GM18951 (cell line): ENCODE results near the gene PCDHGA2.
A peak's percentile ranks its signal among the peaks of the same experiment; 100 is the strongest.
"Not testable (repeated sequence)": the region's sequence is repeated elsewhere in the genome, so short reads cannot be mapped to it uniquely, and the experiment has no call there.

Source experiments
- POLR2A ChIP-seq: IDR thresholded peaks from 4 replicates; pipeline ENCODE4 v1.6.1; 2011; ENCODE audit warnings: mild to moderate bottlenecking; ENCODE audit not compliant: insufficient read length, insufficient read depth; ENCODE audit errors: extremely low read depth
- in situ Hi-C: fragments of 300-500 bp; cut with MboI; formaldehyde crosslinking; loops from one replicate; pipeline ENCODE4 v1.12.0; 2022; ENCODE audit warnings: low sequenced_read_pairs, mixed read lengths, inconsistent platforms; ENCODE audit not compliant: unreplicated experiment

Gene PCDHGA2

DNA sequence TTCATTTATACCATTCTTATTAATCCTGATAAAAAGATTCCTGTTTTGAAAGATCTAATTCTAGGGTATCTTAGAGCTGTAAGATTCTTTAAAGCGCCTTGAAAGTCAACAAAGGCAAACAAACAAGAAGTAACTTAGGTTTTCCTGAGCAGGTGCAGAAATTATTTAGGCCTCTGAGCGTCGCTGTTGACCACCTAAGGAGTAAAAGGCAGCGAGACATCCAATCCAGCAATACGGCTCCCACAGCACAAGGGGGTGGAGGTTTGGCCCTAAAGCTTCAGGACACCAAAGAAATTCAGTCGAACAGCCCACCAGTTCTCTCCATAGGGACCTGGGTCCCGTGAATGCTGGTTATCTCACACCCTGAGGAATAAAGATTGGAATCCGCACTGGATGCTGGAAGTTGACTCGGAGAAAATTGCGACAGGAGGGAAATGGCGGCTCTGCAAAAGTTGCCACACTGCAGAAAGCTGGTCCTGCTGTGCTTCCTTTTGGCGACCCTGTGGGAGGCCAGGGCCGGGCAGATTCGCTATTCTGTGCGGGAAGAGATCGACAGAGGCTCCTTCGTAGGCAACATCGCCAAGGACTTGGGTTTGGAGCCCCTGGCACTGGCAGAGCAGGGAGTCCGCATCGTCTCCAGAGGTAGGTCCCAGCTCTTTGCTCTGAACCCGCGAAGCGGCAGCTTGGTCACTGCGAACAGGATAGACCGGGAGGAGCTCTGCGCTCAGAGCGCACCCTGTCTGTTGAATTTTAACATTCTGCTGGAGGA is at the start of gene PCDHGA2:
TSS of gene PCDHGA2 (plus strand) at position 223 of the 769 bp plus-strand sequence.
- in situ Hi-C loops = no loop called here
- no peak for TF ChIP-seq POLR2A

DNA sequence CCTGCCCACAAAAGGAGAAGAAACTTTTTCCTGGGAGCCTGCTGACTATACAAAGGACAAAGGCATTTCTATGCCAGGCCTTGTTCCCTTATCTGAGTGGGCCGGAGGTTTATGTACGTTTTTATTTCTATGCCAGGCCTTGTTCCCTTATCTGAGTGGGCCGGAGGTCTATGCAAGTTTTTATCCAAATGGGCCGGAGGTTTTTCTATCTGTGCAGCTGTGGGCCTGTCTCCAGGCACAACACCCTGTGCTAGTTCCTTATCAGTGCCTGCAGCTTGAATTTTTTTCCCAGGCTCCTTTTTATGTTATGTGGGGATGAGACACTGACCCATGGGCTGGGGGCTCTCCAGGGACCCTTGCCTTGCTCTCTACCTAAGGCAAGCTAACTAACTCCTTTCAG is 40.2 kb upstream of the PCDHGA2 start:
- no peak for TF ChIP-seq POLR2A
- in situ Hi-C loops = no loop called here

DNA sequence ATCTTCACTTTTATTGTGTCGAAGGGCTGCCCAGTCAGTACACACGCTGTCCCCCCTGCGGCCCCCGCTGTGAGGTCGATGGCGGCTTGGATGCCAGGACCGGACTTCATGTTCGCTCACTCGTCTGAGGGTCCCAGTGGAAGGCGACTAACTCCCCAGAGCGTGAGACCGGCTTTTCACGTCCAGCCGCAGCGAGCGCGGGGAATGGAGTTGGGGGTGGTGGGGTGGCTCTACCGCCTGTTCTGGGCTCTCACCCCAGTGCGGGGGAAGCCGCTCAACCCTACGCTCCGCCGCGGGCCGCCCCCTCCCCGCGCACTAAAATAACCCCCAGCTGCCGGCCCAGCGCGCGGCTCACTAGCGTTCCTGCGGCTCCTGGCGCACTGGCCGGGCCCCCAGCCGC is 34.8 kb upstream of the PCDHGA2 start, which contains the start of gene SLC25A2:
TSS of gene SLC25A2 (minus strand) at position 294 of the 400 bp plus-strand sequence. CDS start at position 110, 184 bp downstream.
- in situ Hi-C loops = no loop called here
- TF ChIP-seq POLR2A = no peak

DNA sequence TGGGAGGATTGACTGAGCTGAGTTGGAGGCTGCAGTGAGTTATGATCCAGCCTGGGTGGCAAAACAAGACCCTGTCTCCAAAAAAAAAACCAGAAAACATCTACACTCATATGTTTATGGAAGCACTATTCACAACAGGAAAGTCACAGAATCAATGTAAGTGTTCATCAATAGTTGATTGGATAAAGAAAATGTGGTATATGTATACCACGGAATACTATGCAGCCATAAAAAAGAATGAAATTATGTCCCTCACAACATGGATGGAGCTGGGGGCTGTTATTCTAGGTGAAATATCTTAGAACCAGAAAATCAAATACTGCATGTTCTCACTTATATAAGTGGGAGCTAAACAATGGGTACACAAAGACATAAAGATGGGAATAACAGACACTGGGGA is 31.9 kb upstream of the PCDHGA2 start:
- in situ Hi-C loops = no loop called here

DNA sequence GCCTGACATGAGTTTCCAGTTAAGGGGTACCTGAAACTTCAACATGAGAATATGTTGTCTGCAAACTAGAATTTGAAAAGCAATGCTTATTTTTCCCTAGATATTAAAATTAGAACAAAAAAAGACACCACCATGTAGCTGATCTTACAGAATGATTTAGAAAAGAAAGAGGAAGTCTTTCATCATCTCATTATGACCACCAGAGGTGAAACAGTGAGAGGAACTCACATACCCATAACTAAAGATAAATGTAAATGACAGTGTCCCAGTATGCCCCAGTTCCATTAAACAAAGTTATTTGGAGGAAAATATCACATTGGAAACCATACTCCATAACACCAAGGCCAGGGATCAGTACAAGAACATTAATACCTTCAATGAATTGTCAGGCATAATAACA is 24.8 kb upstream of the PCDHGA2 start:
- TF ChIP-seq POLR2A = no peak
- in situ Hi-C loops = no loop called here

More for the DNA sequence above, 31.9 kb upstream of the PCDHGA2 start:
- no peak for TF ChIP-seq POLR2A

DNA sequence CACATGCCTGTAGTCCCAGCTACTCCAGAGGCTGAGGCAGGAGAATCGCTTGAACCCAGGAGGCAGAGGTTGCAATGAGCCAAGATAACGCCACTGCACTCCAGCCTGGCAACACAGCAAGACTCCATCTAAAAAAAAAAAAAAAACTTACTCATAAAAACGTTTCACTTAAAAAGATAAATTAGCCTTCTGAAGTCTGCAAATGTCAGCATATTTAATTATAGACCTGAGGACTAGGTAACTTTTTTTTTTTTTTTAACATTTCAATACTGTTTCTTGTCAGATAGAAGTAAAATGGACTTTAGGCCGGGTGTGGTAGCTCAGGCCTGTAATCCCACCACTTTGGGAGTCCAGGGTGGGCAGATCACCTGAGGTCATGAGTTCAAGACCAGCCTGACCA is 21.6 kb upstream of the PCDHGA2 start:
- in situ Hi-C loops = not testable (repeated sequence)

DNA sequence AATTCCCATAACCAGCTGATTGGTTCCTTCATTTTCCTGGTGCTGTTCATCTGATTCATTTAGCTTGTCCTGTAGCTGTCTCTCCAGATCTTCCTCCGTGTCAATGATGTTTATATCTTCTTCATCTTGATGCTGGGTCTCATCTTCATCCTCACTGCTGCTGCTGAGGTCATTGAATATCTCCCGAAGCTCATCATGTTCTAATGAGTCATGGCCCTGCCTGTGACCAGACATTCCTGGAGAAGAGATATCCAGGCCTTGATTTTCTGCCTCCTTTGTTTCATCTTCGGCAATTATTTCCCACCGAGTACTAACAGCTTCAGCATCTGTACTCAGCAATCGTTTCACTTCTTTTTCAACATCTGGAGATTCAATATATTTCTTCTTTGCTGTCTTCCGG is 19.4 kb upstream of the PCDHGA2 start:
- no peak for TF ChIP-seq POLR2A
- in situ Hi-C loops = no loop called here

DNA sequence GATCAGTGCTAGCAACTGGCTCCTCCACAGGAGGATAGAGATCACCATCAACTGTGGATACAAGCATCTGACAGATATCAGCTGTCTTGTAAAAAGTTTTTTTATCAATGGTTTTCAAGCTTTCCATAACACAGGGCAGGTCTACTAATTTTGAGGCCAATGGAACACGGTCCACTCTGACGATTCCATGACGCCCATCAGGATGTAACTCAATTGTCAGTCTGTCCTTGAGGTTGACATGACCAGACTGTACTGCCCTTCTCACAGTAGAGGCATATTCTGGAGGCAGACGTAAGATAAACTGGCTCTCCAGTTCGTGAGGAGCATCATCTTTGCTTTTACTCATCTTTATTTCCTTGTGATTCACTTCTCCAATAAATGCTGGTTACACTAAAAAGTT is 18.9 kb upstream of the PCDHGA2 start:
- in situ Hi-C loops = no loop called here

DNA sequence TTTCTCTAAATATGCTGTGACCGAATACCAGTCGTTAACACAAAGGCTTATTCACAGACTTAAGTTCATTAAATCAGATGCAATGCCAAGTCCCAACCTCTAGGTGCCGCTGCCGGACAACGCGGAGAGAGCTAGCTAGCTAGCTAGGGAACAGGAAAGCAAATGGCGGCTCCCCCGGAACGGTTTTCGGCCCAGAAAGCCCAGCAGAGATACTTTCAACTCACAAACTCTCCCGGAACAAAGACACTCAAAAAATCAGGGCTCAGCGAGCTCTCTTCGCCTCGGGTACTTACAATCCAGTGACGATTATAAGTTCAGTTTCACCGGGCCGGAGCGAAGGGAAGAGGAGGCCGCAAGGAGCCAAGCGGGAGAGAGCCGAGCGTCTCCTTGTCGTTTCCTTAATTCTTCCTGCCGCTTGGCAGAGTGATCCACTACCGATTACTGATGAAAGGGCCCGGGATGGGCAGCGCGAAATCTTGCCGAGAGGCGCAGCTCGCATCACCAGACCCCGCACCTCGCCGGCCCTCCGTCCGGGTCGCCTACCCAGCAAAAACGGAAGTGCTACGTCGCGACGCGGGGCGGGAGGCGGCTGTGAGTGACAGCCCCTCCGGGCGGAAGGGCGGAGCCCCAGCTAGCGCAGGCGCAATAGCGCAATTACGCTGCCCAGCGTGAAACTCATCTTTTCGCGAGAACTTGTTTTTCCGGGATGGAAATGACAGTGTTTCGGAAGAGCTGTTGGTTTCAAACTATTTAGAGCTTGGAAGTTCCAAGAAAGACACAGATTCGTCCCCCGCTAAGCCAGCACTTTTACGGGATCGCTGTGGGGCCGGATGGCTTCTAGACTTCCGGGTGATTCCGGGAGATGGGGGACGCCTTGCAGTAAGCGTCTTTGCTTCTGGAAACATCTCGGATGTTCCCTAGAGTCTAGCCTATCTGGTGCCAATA is 18.1 kb upstream of the PCDHGA2 start, which contains the start of gene TAF7:
TSS of gene TAF7 (minus strand) at position 560 of the 945 bp plus-strand sequence. CDS start 740 bp downstream, outside the sequence.
- TF ChIP-seq POLR2A = peak; percentile 98
- in situ Hi-C loops = no loop called here

More for the DNA sequence above, 18.9 kb upstream of the PCDHGA2 start:
- no peak for TF ChIP-seq POLR2A

DNA sequence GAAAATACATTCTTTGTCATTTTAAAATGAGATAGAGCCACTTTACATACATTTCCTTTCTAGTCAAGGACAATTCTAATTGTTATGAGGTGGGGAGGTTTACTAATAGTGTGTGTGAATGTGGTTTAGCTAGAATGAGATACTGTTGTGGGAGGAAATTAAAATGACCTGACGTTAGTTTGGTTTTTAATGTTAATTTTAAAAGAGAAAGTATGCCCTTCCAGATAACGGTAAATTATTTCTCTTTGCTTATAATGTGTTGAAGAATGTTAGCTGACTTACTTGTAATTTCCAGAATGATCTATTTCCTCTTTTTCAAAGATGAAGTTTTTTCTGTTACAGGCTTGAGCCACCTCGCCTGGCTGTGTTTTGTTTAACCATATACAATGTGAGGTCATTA is 16.3 kb upstream of the PCDHGA2 start:
- in situ Hi-C loops = no loop called here
- no peak for TF ChIP-seq POLR2A

DNA sequence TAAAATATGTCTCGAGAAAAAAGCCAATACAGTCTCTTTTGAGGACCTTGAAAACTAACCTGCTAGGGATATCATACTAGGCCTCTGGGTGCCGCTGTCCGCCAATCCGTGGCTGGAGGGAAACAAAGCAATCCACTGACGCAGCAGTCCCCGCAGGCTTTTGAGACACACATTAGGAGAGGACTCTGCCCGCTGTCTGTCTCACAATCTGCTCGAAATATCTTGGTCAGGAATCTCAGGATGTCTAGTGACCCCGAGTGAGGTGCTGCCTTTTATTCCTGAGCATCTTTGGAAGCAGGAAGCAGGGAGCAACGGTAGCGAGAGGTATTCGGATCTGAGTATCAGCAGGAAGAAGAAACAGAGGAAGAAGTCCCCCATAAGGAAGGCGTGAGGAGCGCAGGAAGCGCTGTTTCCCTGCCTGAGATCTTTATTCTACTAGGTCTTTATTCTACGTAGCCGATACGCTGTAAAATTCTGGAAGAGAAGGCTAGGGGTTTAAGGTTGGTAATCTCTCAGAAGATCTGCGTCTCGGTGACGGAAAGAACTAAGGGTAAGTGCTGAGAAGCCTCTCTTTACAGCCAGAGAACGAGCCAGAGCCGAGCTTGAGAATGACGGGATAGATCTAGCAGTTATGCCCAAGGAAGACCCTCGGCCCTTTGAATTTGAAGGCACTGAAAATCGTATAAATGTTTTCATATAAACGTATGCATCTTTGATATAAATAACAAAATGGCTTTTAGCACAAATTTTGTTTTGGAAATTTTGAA is 12.3 kb upstream of the PCDHGA2 start:
- no peak for TF ChIP-seq POLR2A
- in situ Hi-C loops = no loop called here

DNA sequence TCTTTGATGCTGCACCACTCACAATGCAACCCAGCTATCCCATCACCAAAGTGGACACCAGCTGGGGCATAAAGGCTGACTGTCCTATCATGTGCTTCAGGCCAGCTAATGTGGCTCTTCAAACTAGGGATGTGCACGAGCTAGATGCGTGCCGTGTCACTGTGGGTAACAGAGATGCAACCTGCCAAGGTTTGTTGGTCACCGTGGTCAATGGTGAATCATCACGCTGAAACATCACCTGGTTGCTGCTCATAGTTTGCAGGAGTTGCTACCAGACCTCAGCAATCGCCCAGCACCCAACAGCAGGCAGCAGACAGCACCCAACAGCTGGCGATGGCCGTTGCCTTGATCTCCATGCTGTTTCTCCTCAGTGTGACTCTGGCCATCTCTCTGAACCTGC is 10.3 kb upstream of the PCDHGA2 start:
- in situ Hi-C loops = no loop called here
- no peak for TF ChIP-seq POLR2A
